Vagina (tissue), 2 donors: Measurements from ENCODE around the gene DERL3.

Experiments used
- POLR2A ChIP-seq, 2 donors: fragments of 450-650 bp; IDR thresholded peaks; one replicate each; pipeline ENCODE4 v1.6.1; 2017; ENCODE audit warnings: antibody characterized with exemption in 2 of 2, mild to moderate bottlenecking in 2 of 2, moderate library complexity in 2 of 2
- TF ChIP-seq, protein P1 (sequence below), 3 experiments: fragments of 450-650 bp in 2 of 3; fragments of 200-600 bp in 1 of 3; sonication (generic) in 1 of 3; IDR thresholded peaks; one replicate each; pipeline ENCODE4 v1.5.1; 2017 to 2019; ENCODE audit warnings: antibody characterized with exemption in 3 of 3, mild to moderate bottlenecking in 2 of 3, moderate library complexity in 2 of 3

DNA sequence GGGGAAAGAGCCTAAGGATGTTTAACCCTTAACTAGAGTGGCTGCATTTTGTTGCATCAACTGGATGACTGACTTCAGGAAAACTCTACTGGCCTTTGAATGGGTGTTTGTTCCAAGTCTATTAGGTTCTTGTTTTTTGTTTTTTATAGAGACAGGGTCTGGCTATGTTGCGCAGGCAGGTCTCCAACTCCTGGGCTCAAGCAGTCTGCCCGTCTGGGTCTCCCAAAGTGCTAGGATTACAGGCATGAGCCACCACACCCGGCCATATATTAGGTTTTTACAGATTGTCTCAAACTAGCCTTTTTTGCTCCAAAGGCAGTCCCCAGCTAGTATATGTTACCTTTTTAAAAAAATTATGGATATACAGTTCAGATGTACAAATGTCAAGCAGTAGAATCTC, 50.9 kb downstream of the DERL3 start:
- TF ChIP-seq, protein P1, sequence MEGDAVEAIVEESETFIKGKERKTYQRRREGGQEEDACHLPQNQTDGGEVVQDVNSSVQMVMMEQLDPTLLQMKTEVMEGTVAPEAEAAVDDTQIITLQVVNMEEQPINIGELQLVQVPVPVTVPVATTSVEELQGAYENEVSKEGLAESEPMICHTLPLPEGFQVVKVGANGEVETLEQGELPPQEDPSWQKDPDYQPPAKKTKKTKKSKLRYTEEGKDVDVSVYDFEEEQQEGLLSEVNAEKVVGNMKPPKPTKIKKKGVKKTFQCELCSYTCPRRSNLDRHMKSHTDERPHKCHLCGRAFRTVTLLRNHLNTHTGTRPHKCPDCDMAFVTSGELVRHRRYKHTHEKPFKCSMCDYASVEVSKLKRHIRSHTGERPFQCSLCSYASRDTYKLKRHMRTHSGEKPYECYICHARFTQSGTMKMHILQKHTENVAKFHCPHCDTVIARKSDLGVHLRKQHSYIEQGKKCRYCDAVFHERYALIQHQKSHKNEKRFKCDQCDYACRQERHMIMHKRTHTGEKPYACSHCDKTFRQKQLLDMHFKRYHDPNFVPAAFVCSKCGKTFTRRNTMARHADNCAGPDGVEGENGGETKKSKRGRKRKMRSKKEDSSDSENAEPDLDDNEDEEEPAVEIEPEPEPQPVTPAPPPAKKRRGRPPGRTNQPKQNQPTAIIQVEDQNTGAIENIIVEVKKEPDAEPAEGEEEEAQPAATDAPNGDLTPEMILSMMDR (IDR thresholded peaks at IDR 0.05): no peak
- no peak for TF ChIP-seq POLR2A (IDR thresholded peaks at IDR 0.05)
